Kidney epithelial cell (primary cell): ENCODE measurements around the gene SIX5. TPM values are rescaled to one million over a fixed set of nuclear protein-coding genes. Genes with fewer than 3 reads are reported as not detected.
A peak's percentile ranks its signal among the peaks of the same experiment; 100 is the strongest.

Source experiments
- DNase-seq: peaks from one replicate; pipeline ENCODE4 v3.0.0-alpha.2; 2010; ENCODE audit warnings: low read depth
- H3K27me3 ChIP-seq: 2 replicates; pipeline ENCODE4 v1.6.0; 2011; ENCODE audit warnings: low read length; ENCODE audit not compliant: control insufficient read depth, insufficient read depth
- H3K36me3 ChIP-seq: 2 replicates; pipeline ENCODE4 v1.5.1; 2011; ENCODE audit warnings: low read length; ENCODE audit not compliant: control insufficient read depth, insufficient read depth
- H3K4me3 ChIP-seq: 2 replicates; pipeline ENCODE4 v1.5.1; 2011; ENCODE audit warnings: low read depth, mild to moderate bottlenecking, control low read depth, low read length
- total RNA-seq: library from RNA; depleted of rRNA; stranded (reverse); fragments of >200 nt; gene quantifications from 2 replicates; pipeline ENCODE4 v1.2.3, GENCODE V29; 2015
- TF ChIP-seq, protein P1 (sequence below): IDR thresholded peaks from 2 replicates; pipeline ENCODE4 v1.5.1; 2011; ENCODE audit warnings: mild to moderate bottlenecking, moderate library complexity, low read length, control low read depth, inconsistent platforms; ENCODE audit not compliant: insufficient read depth, poor library complexity, severe bottlenecking

SIX5 gene
- total RNA-seq, 1 donor from 2014 or later: 11.7 TPM

DNA sequence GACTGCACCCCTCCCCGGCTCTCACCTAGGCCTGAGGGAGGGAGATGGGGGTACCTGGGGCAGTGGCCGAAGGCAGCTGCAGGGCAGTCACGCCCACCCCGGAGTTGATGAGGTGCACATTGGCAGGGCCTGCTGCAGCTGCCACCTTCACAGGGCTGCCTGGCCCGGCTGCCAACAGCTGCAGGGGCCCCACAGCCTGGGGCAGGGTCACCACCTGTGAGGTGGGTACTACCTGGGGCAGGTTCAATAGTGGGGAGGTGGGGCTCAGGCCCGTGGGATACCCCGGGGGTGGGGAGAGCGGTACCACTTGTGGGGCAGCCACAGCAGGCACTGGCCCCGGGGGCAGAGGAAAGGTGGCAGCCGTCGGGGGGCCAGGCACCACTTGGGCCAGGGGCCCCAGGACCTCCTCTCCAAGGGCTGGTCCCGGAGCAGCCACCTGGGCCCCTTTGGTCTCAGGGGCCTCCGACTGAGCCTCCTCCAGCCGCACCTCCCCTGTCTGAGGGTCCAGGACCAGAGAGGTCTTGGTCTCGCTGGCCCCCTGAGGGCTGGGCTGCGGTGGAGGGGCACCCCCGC is 2.7 kb downstream of the SIX5 start:
- peak overlapping the region; percentile 81 for H3K4me3 ChIP-seq
- peaks cover 7% of the 10 kb centered on the region for H3K27me3 ChIP-seq
- TF ChIP-seq, protein P1, sequence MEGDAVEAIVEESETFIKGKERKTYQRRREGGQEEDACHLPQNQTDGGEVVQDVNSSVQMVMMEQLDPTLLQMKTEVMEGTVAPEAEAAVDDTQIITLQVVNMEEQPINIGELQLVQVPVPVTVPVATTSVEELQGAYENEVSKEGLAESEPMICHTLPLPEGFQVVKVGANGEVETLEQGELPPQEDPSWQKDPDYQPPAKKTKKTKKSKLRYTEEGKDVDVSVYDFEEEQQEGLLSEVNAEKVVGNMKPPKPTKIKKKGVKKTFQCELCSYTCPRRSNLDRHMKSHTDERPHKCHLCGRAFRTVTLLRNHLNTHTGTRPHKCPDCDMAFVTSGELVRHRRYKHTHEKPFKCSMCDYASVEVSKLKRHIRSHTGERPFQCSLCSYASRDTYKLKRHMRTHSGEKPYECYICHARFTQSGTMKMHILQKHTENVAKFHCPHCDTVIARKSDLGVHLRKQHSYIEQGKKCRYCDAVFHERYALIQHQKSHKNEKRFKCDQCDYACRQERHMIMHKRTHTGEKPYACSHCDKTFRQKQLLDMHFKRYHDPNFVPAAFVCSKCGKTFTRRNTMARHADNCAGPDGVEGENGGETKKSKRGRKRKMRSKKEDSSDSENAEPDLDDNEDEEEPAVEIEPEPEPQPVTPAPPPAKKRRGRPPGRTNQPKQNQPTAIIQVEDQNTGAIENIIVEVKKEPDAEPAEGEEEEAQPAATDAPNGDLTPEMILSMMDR: no peak
- H3K36me3 ChIP-seq: no peaks in the 10 kb centered on the region
- no peak for DNase-seq

DNA sequence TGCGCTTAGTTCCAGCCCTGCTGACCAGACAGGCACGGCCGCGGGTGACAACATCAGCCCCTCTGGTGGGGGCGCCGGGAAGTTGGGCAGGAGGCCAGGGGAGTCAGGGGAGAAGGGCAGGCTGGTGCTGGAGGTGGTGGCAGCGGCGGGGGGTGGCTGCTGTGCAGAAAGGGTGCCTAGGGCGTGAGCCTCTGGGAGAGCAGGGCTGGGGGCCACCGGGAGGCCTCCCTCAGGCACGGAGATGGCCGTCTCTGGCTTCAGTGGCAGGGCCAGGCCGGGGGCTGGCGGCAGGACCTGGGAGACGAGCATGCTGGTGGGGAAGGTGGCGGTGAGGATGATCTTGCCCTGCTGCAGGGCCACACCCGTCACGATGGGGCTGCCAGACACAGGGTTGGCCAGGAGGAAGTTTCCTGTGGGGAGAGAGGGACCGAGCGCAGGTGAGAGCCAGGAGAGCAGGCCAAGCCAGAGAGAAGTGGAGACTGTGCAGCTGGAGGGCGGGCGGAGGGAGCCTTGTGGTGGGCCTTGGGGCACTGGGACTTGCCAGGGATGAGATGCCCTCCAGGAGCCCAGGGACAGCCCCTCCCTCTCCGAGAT is 3.3 kb downstream of the SIX5 start:
- H3K27me3 ChIP-seq: peaks cover 7% of the 10 kb centered on the region

DNA sequence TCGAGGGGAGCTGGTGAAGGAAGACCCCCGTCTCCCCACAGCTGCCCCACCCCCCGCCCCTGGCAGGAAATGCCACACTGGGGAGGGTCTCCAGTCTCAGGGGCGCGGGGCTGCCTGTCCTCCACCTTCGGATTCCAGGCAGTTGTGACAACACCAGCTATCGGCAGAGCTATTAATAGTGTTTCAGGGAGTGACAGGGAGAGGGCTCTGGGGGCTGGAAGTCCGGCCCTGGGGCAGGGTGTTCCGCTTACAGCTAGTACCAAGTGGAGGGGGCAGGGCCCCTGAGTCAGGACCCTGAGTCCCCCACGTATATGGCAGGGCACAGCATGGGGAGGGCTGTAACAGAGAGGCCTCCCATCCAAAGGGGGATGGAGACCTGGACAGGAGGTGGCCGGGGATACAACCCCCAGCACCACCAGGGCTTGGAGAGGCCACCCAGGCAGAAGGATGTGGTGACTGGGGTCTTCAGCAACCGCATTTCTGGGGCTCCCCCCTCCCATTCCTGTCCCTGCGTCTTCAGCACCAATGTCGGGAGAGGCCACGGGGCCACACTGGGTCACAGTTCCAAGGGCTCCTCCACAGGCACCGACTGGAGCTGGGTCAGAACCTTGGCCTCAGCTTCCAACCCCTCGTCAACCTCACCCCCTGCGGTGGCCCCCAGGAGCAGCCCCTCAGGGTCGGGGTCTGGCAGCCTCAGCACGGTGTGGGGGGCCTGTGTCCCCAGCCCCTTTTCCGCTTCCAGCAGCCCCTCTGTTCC is 3.9 kb downstream of the SIX5 start:
- no peaks in the 10 kb centered on the region for H3K36me3 ChIP-seq
- H3K4me3 ChIP-seq: no peak overlapping the region
- DNase-seq: no peak
- peaks cover 7% of the 10 kb centered on the region for H3K27me3 ChIP-seq
- TF ChIP-seq, protein P1: no peak

More for the DNA sequence above, 3.3 kb downstream of the SIX5 start:
- Histone ChIP-seq H3K4me3 (no peak overlapping the region), H3K36me3 (no peaks in the 10 kb centered on the region)
- no peak for DNase-seq
- TF ChIP-seq, protein P1: no peak

DNA sequence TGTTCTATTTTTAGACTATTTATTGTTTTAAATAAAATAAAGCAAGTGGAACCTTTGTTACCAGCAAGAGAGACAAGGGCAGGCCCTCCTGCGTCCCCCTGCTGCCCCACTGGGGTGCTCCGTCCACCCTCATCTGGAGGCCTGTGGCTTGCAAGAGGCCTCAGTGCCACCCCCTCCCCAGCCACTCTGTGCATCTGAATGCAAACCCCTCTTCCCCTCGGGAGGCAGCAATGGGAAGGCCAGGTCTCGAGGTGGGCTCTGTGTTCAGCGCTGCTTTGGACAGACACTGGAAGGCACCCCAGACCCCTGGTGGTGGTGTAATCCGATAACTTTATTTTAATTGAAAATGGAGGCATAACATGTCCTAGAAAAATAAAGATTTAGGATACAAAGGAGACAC is 4.6 kb downstream of the SIX5 start:
- H3K36me3 ChIP-seq: no peaks in the 10 kb centered on the region
- no peak for DNase-seq
- TF ChIP-seq, protein P1: no peak
- no peak overlapping the region for H3K4me3 ChIP-seq
- peaks cover 7% of the 10 kb centered on the region for H3K27me3 ChIP-seq

DNA sequence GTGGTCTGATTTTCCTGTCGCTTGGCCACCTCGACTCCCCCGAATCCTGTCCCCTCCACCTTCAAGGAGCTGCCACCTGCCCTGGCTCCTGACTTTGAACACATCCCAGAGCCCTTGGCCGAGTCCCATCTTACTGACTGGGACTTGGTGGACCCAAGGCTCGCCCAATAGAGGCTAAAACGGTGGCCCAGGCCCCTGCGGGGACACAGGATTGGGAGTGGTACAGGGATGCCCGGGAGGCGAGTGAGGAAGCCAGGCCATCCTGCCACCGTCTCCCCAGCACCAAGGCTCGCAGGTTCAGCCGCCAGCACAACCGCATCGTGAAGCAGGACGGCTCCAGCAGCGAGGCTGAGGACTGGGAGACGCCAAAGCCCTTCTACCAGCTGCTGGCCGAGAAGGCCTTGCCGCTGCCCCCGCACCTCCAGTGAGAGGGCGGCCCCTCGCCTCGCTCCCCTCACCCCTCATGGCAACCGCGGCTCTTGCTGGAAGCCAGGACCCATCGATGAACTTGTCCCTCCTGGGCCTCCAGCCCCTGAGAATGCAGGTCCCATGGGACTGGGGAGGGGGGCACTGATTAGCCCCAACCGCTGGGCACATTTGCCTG is 5.3 kb downstream of the SIX5 start:
- TF ChIP-seq, protein P1: no peak
- H3K27me3 ChIP-seq: peaks cover 7% of the 10 kb centered on the region
- DNase-seq: no peak
- no peak overlapping the region for H3K4me3 ChIP-seq
- no peaks in the 10 kb centered on the region for H3K36me3 ChIP-seq
